ENCODE results near the gene G6PC1.
"Not testable (repeated sequence)": the region's sequence is repeated elsewhere in the genome, so short reads cannot be mapped to it uniquely, and the experiment has no call there.

Gene G6PC1

GRCh38 chr17:42873932-42874695 is 26.5 kb upstream of the G6PC1 start:
- not testable (repeated sequence) for DNase-seq (ENCODE audit: low read depth in 2 of 2)

- DNase-seq (ENCODE audit: low read depth in 2 of 2), result no peak
These were observed 23.6 kb upstream of the G6PC1 start for GRCh38 chr17:42877037-42877436.

GRCh38 chr17:42878123-42878880 is 22.3 kb upstream of the G6PC1 start:
- no peak for DNase-seq (ENCODE audit: low read depth in 2 of 2)

- DNase-seq (ENCODE audit: low read depth in 2 of 2), result no peak
These were observed 21.5 kb upstream of the G6PC1 start for GRCh38 chr17:42878924-42879595.

- no peak for DNase-seq (ENCODE audit: low read depth in 2 of 2)
These were observed 21.0 kb upstream of the G6PC1 start for GRCh38 chr17:42879596-42879985.

GRCh38 chr17:42880776-42881310 is 19.8 kb upstream of the G6PC1 start:
- no peak for DNase-seq (ENCODE audit: low read depth in 2 of 2)

- not testable (repeated sequence) for DNase-seq (ENCODE audit: low read depth in 2 of 2)
These were observed 18.9 kb upstream of the G6PC1 start for GRCh38 chr17:42881706-42882105.

- no peak for DNase-seq (ENCODE audit: low read depth in 2 of 2)
These were observed 18.4 kb upstream of the G6PC1 start for GRCh38 chr17:42882166-42882565.

GRCh38 chr17:42883802-42884558 is 16.6 kb upstream of the G6PC1 start:
- no peak for DNase-seq (ENCODE audit: low read depth in 2 of 2)

- not testable (repeated sequence) for DNase-seq (ENCODE audit: low read depth in 2 of 2)
These were observed 14.8 kb upstream of the G6PC1 start for GRCh38 chr17:42885806-42886205.

- DNase-seq (ENCODE audit: low read depth in 2 of 2), result no peak
These were observed 14.1 kb upstream of the G6PC1 start for GRCh38 chr17:42886283-42887176.

GRCh38 chr17:42889809-42890208 is 10.8 kb upstream of the G6PC1 start:
- no peak for DNase-seq (ENCODE audit: low read depth in 2 of 2)

- no peak for DNase-seq (ENCODE audit: low read depth in 2 of 2)
These were observed 9.0 kb upstream of the G6PC1 start for GRCh38 chr17:42891539-42892152.

GRCh38 chr17:42893359-42893758 is 7.2 kb upstream of the G6PC1 start:
- DNase-seq (ENCODE audit: low read depth in 2 of 2), result no peak

- DNase-seq (ENCODE audit: low read depth in 2 of 2), result no peak
These were observed 6.1 kb upstream of the G6PC1 start for GRCh38 chr17:42894283-42895184.

GRCh38 chr17:42895185-42895555 is 5.4 kb upstream of the G6PC1 start:
- no peak for DNase-seq (ENCODE audit: low read depth in 2 of 2)

- no peak for DNase-seq (ENCODE audit: low read depth in 2 of 2)
These were observed 2.3 kb upstream of the G6PC1 start for GRCh38 chr17:42898147-42898811.

GRCh38 chr17:42899981-42900380 is 618 bp upstream of the G6PC1 start:
- not testable (repeated sequence) for DNase-seq (ENCODE audit: low read depth in 2 of 2)
